IPS-15b (cell line): ENCODE data around the gene ASZ1.

Experiments used
- H3K27me3 ChIP-seq: one replicate; pipeline ENCODE4 v1.6.1; 2013; ENCODE audit warnings: low read length; ENCODE audit not compliant: control insufficient read depth, insufficient read depth
- H3K36me3 ChIP-seq: one replicate; pipeline ENCODE4 v1.6.1; 2013; ENCODE audit warnings: low read length; ENCODE audit not compliant: control insufficient read depth, insufficient read depth
- H3K4me1 ChIP-seq: one replicate; pipeline ENCODE4 v1.6.1; 2013; ENCODE audit warnings: mild to moderate bottlenecking, low read length; ENCODE audit not compliant: control insufficient read depth, insufficient read depth
- H3K4me3 ChIP-seq: one replicate; pipeline ENCODE4 v1.5.1; 2013; ENCODE audit warnings: low read depth, low read length
- H3K9ac ChIP-seq: one replicate; pipeline ENCODE4 v1.6.1; 2013; ENCODE audit warnings: low read depth, mild to moderate bottlenecking, low read length
- H3K9me3 ChIP-seq: one replicate; pipeline ENCODE4 v1.6.1; 2013; ENCODE audit warnings: mild to moderate bottlenecking, low read length; ENCODE audit not compliant: control insufficient read depth, insufficient read depth

The ASZ1 gene

DNA sequence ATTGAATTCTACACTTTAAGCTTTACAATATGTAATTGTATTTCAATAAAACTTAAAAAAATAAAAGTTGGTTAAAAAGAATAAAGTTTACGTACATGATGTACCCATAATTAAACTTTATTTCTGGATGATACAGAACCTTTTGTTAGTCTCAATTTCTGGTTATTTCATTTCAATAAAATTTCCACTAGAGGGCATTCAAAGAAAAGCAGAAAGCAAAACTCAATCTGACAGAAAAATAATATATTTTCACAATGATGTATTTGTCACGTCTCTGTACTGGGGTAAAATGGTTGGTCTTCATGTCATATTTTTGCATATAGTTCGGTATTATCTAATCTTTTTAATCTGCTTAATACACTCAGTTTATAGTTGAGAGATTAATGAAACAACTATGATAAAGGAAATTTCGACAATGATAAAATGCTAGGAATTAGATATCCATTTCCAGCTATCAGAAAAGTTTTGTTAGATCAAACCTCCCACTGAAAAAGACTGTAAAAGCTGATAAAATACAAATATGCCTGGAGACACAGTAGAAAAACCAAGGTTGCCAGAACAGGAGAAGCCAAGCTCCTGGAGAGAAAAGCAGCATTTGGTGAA, 27.4 kb downstream of the ASZ1 start:
- H3K4me3 ChIP-seq, result no peak overlapping the region
- H3K9ac ChIP-seq, result no peak overlapping the region
- H3K27me3 ChIP-seq, result no peaks in the 10 kb centered on the region
- H3K36me3 ChIP-seq, result no peaks in the 10 kb centered on the region
- H3K4me1 ChIP-seq, result no peaks in the 10 kb centered on the region
- no peaks in the 10 kb centered on the region for H3K9me3 ChIP-seq

DNA sequence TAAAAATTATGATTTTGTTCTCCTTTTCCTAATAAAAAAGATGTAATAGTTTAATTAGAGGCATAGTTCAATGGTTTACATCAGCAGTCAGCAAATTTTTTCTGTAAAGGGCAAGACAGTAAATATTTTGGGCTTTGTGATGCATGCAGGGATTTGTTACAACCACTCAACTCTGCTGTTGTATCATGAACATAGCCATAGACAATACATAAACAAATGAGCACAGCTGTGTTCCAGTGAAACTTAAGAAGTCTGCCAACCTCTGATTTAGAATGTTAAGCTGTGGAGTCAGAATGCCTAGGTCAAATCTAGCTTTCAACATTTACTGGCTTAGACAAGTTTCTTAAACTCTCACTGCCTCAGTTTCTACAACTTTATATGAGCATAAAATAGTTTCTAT, 31.6 kb downstream of the ASZ1 start:
- H3K4me3 ChIP-seq, result no peak overlapping the region
- H3K9ac ChIP-seq, result no peak overlapping the region
- H3K36me3 ChIP-seq, result no peaks in the 10 kb centered on the region
- no peaks in the 10 kb centered on the region for H3K4me1 ChIP-seq
- H3K9me3 ChIP-seq, result no peaks in the 10 kb centered on the region
- no peaks in the 10 kb centered on the region for H3K27me3 ChIP-seq

DNA sequence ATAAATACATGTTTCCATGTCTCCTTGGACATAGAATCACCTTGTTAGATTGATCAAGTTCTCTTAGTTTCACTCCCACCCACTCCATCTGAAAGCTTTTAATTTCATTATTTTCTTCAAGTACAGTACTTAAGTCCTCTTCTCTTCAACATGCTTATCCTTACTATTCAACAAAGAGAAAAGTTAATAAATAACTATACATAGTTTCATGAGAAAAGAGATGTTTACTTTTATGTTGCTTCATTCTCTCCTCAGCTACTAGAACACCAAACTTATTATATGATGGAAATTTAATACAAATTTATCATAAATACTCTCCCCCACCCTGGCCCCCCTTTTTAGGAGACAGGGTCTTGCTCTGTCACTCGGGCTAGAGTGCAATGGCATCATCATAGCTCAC, 33.5 kb downstream of the ASZ1 start:
- Histone ChIP-seq H3K27me3 (no peaks in the 10 kb centered on the region), H3K4me1 (no peaks in the 10 kb centered on the region), H3K4me3 (no peak overlapping the region), H3K9ac (no peak overlapping the region), H3K9me3 (no peaks in the 10 kb centered on the region), H3K36me3 (no peaks in the 10 kb centered on the region)

- H3K9me3 ChIP-seq, result no peaks in the 10 kb centered on the region
- H3K36me3 ChIP-seq, result no peaks in the 10 kb centered on the region
- no peak overlapping the region for H3K9ac ChIP-seq
- no peak overlapping the region for H3K4me3 ChIP-seq
- H3K27me3 ChIP-seq, result no peaks in the 10 kb centered on the region
- H3K4me1 ChIP-seq, result no peaks in the 10 kb centered on the region
Measured at GRCh38 chr7:117389871-117390270, 37.4 kb downstream of the ASZ1 start.

GRCh38 chr7:117386110-117386706, 41.1 kb downstream of the ASZ1 start:
- Histone ChIP-seq H3K36me3 (no peaks in the 10 kb centered on the region), H3K4me3 (no peak overlapping the region), H3K27me3 (no peaks in the 10 kb centered on the region), H3K9ac (no peak overlapping the region), H3K9me3 (no peaks in the 10 kb centered on the region), H3K4me1 (no peaks in the 10 kb centered on the region)

DNA sequence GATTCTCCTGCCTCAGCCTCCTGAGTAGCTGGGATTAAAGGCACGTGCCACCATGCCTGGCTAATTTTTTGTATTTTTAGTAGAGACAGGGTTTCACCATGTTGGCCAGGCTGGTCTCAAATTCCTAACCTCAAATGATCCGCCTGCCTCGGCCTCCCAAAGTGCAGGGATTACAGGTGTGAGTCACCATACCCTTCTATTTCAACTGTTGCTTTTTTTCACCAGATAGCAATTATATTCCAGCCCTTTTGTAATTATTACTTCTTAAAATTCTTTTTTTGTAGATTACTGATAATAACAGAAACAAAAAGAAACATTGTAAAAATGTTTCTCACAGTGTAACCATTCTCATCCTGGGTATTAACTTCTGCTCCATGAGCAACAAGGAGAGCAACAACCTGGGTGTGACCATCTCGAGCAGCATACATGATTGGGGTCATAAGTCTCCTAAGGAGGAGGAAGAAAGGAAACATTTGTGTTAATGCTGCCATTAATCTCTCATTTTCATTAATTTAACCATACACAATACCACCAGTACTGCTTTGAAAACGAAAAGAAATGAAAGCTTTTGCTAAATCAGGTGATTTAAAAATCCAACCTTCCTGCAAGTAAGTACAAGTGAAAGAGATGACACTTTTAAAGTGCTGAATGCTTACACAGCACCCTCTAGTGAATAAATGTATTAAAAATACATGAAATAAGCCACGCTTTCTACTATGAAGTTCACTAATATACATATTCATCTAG, 41.8 kb downstream of the ASZ1 start:
- H3K9me3 ChIP-seq, result no peaks in the 10 kb centered on the region
- no peaks in the 10 kb centered on the region for H3K36me3 ChIP-seq
- no peaks in the 10 kb centered on the region for H3K4me1 ChIP-seq
- H3K27me3 ChIP-seq, result no peaks in the 10 kb centered on the region
- no peak overlapping the region for H3K4me3 ChIP-seq
- no peak overlapping the region for H3K9ac ChIP-seq

- H3K36me3 ChIP-seq, result no peaks in the 10 kb centered on the region
- H3K4me1 ChIP-seq, result no peaks in the 10 kb centered on the region
- no peaks in the 10 kb centered on the region for H3K9me3 ChIP-seq
- H3K4me3 ChIP-seq, result no peak overlapping the region
- H3K9ac ChIP-seq, result no peak overlapping the region
- no peaks in the 10 kb centered on the region for H3K27me3 ChIP-seq
Measured at GRCh38 chr7:117384688-117385362, 42.5 kb downstream of the ASZ1 start.

DNA sequence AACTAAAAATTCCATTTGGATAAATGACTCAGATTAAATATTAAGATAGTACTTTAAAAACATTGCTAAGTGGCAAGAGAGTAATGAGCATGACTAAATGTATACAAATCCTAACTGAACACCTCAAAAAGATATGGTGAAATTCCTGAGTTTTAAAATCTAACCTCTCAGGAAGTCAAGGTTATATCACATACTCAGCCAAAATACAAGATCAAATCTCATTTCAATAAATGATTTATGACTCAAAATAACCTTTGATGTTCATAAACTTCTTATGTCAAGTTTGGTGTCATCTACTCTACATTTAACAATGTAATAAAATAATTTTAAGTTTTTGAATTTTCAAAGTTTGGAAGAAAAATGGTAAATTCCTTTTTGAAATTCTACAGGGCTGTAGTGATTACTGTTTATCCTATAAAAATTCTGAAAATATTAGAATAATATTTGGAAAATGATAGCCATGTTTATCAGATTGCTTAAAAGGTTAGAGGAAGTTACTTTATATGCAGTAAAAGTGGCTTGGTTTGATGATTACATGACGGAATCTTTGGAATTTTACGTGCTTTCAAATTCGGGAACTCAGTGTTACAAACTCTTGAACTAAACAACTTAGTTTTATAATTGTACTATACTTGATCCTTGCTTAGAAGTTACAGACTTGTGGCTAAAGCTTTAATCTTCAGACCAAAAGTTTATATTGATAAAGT, 43.7 kb downstream of the ASZ1 start:
- H3K9me3 ChIP-seq, result no peaks in the 10 kb centered on the region
- H3K36me3 ChIP-seq, result no peaks in the 10 kb centered on the region
- no peak overlapping the region for H3K9ac ChIP-seq
- no peak overlapping the region for H3K4me3 ChIP-seq
- H3K27me3 ChIP-seq, result no peaks in the 10 kb centered on the region
- no peaks in the 10 kb centered on the region for H3K4me1 ChIP-seq

- no peak overlapping the region for H3K4me3 ChIP-seq
- H3K4me1 ChIP-seq, result no peaks in the 10 kb centered on the region
- no peaks in the 10 kb centered on the region for H3K27me3 ChIP-seq
- no peak overlapping the region for H3K9ac ChIP-seq
- H3K36me3 ChIP-seq, result no peaks in the 10 kb centered on the region
- H3K9me3 ChIP-seq, result no peaks in the 10 kb centered on the region
Measured at GRCh38 chr7:117383046-117383445, 44.2 kb downstream of the ASZ1 start.

DNA sequence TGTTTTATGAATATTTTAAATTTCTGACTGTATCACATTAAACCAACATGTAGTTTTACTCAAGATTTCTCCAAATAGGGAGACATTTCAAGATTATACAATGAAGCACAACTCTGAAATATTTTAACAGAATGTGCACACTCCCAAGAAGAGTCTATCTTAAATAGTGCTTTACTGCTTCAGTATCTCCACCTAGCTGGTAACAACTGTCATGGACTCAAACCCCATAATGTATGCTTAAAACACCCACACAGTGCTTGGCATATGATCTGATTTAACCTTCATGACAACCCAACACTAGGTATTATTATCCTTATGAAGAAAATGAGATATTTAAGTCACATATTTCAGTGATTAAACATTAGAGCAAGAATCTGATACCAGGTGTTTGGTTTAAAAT, 45.9 kb downstream of the ASZ1 start:
- Histone ChIP-seq H3K27me3 (no peaks in the 10 kb centered on the region), H3K4me3 (no peak overlapping the region), H3K4me1 (no peaks in the 10 kb centered on the region), H3K36me3 (no peaks in the 10 kb centered on the region), H3K9ac (no peak overlapping the region), H3K9me3 (no peaks in the 10 kb centered on the region)

DNA sequence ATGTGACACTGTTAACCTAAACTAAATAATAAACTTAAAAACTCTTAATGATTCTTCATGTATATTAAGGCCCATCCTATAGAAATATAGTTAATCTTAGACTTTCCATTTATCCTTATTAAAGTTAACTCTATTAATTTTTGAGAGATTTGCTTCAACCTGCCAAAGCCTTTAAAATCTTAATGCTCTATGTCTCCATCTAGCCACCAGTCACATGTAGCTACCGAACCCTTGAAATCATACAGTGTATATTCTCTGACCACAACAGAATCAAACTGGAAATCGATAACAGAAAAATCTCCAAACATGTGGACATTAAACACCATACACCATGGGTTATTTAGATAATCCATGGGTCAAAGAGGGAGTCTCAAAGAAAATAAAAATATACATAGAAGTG, 51.9 kb downstream of the ASZ1 start:
- no peak overlapping the region for H3K9ac ChIP-seq
- no peaks in the 10 kb centered on the region for H3K27me3 ChIP-seq
- H3K9me3 ChIP-seq, result no peaks in the 10 kb centered on the region
- H3K4me3 ChIP-seq, result no peak overlapping the region
- no peaks in the 10 kb centered on the region for H3K36me3 ChIP-seq
- no peaks in the 10 kb centered on the region for H3K4me1 ChIP-seq
